GM18951 (cell line): ENCODE results near the gene B3GALT6.

Experiments
- POLR2A ChIP-seq: IDR thresholded peaks from 4 replicates; pipeline ENCODE4 v1.6.1; 2011; ENCODE audit warnings: mild to moderate bottlenecking; ENCODE audit not compliant: insufficient read length, insufficient read depth; ENCODE audit errors: extremely low read depth
- in situ Hi-C: fragments of 300-500 bp; cut with MboI; formaldehyde crosslinking; loops from one replicate; pipeline ENCODE4 v1.12.0; 2022; ENCODE audit warnings: low sequenced_read_pairs, mixed read lengths, inconsistent platforms; ENCODE audit not compliant: unreplicated experiment

Gene B3GALT6

GRCh38 chr1:1216770-1217620, 15.0 kb upstream of the B3GALT6 start:
- no peak for TF ChIP-seq POLR2A
- in situ Hi-C loops = no loop called here

- TF ChIP-seq POLR2A = no peak
- in situ Hi-C loops = no loop called here
These were observed 14.2 kb upstream of the B3GALT6 start for GRCh38 chr1:1217621-1218523.

- no peak for TF ChIP-seq POLR2A
These were observed 13.4 kb upstream of the B3GALT6 start for GRCh38 chr1:1218524-1219200.

GRCh38 chr1:1219341-1219740, 12.7 kb upstream of the B3GALT6 start:
- TF ChIP-seq POLR2A = no peak
- in situ Hi-C loops = no loop called here

More at GRCh38 chr1:1218524-1219200, 13.4 kb upstream of the B3GALT6 start:
- in situ Hi-C loops = no loop called here

- no peak for TF ChIP-seq POLR2A
- in situ Hi-C loops = no loop called here
These were observed 11.8 kb upstream of the B3GALT6 start for GRCh38 chr1:1220197-1220596.

GRCh38 chr1:1221887-1222574, 10.0 kb upstream of the B3GALT6 start:
- TF ChIP-seq POLR2A = no peak
- in situ Hi-C loops = no loop called here

- TF ChIP-seq POLR2A = no peak
- in situ Hi-C loops = no loop called here
These were observed 9.3 kb upstream of the B3GALT6 start for GRCh38 chr1:1222575-1223225.

- in situ Hi-C loops = no loop called here
- TF ChIP-seq POLR2A = no peak
These were observed 8.7 kb upstream of the B3GALT6 start for GRCh38 chr1:1223321-1223720.

GRCh38 chr1:1223891-1224290, 8.1 kb upstream of the B3GALT6 start:
- TF ChIP-seq POLR2A = no peak
- in situ Hi-C loops = no loop called here

GRCh38 chr1:1225238-1225845, 6.7 kb upstream of the B3GALT6 start:
- in situ Hi-C loops = no loop called here
- no peak for TF ChIP-seq POLR2A

- TF ChIP-seq POLR2A = no peak
- in situ Hi-C loops = no loop called here
These were observed 6.1 kb upstream of the B3GALT6 start for GRCh38 chr1:1225913-1226312.
